NCI-H526 (cell line): ENCODE measurements around the gene RFNG.

Source experiments
- DNase-seq, 2 experiments: peaks; one replicate each; lab custom pipeline; 2025; lab: John Stamatoyannopoulos, UW

Gene RFNG

GRCh38 chr17:82089723-82090548 is 38.3 kb upstream of the RFNG start:
- no peak for DNase-seq

GRCh38 chr17:82088838-82089722 is 37.5 kb upstream of the RFNG start:
- no peak for DNase-seq

- DNase-seq = no peak
These were observed 36.6 kb upstream of the RFNG start for GRCh38 chr17:82087961-82088837.

GRCh38 chr17:82086941-82087906 is 35.6 kb upstream of the RFNG start:
- DNase-seq = no peak

GRCh38 chr17:82085931-82086764 is 34.5 kb upstream of the RFNG start:
- DNase-seq = no peak

- DNase-seq = no peak
These were observed 33.6 kb upstream of the RFNG start for GRCh38 chr17:82085031-82085861.

- no peak for DNase-seq
These were observed 32.9 kb upstream of the RFNG start for GRCh38 chr17:82084373-82085030.

GRCh38 chr17:82083533-82084359 is 32.1 kb upstream of the RFNG start:
- DNase-seq = no peak

- no peak for DNase-seq
These were observed 31.4 kb upstream of the RFNG start for GRCh38 chr17:82083009-82083408.

GRCh38 chr17:82082456-82082855 is 30.8 kb upstream of the RFNG start:
- DNase-seq = no peak

GRCh38 chr17:82081966-82082365 is 30.4 kb upstream of the RFNG start:
- no peak for DNase-seq

GRCh38 chr17:82081546-82081945 is 29.9 kb upstream of the RFNG start:
- DNase-seq = no peak

- no peak for DNase-seq
These were observed 29.3 kb upstream of the RFNG start for GRCh38 chr17:82080789-82081464.

- DNase-seq = no peak
These were observed 28.6 kb upstream of the RFNG start for GRCh38 chr17:82080048-82080788.

- no peak for DNase-seq
These were observed 27.5 kb upstream of the RFNG start for GRCh38 chr17:82079001-82079677.

GRCh38 chr17:82078433-82078832 is 26.8 kb upstream of the RFNG start:
- no peak for DNase-seq
